A549 treated with AZD9567 at 1 μM for 4 hours (cell line): ENCODE measurements around the gene TSPY3. TPM values are rescaled to one million over a fixed set of nuclear protein-coding genes. Genes with fewer than 3 reads are reported as not detected.

Experiments used
- total RNA-seq: library from RNA; stranded (reverse); fragments of 200-300 nt; extraction: Qiagen RNA extraction; gene quantifications from 5 replicates; pipeline ENCODE4 v1.2.3, GENCODE V29; 2022; ENCODE audit not compliant: insufficient read depth

Gene TSPY3, protein sequence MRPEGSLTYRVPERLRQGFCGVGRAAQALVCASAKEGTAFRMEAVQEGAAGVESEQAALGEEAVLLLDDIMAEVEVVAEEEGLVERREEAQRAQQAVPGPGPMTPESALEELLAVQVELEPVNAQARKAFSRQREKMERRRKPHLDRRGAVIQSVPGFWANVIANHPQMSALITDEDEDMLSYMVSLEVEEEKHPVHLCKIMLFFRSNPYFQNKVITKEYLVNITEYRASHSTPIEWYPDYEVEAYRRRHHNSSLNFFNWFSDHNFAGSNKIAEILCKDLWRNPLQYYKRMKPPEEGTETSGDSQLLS
- total RNA-seq = not detected in 5 replicates

DNA sequence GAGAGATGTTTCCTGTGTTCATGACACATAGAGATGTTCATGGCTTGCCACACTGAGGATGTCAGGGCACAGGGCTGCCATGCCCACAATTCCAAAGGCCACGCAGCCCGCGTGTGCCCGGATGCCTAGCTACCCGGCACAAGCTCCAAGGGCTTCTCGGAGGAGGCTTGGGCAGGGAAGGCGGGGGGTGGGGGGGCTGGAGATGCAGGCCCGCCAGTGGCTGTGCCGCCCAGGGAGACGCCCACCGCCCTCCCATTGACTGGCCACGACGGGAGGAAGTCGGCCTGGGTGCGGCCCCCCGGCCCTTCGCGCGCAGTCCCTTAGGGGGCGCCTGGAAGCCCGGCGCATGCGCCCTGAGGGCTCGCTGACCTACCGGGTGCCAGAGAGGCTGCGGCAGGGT is at the start of gene TSPY3:
TSS of gene TSPY3 (plus strand) at position 301 of the 400 bp plus-strand sequence. CDS start at position 347, 46 bp downstream.

DNA sequence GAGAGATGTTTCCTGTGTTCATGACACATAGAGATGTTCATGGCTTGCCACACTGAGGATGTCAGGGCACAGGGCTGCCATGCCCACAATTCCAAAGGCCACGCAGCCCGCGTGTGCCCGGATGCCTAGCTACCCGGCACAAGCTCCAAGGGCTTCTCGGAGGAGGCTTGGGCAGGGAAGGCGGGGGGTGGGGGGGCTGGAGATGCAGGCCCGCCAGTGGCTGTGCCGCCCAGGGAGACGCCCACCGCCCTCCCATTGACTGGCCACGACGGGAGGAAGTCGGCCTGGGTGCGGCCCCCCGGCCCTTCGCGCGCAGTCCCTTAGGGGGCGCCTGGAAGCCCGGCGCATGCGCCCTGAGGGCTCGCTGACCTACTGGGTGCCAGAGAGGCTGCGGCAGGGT is 40.7 kb upstream of the TSPY3 start, which contains the start of gene TSPY8:
TSS of gene TSPY8 (plus strand) at position 301 of the 400 bp plus-strand sequence. CDS start at position 347, 46 bp downstream.

Other genes starting within 250 kb of the TSPY3 start
- not detected in 5 replicates for gene TSPY4, start 61.0 kb upstream of the TSPY3 start, total RNA-seq
- not detected in 5 replicates for gene TSPY8, start 40.6 kb upstream of the TSPY3 start, total RNA-seq
- gene TSPY1, start 68.5 kb downstream of the TSPY3 start, total RNA-seq = not detected in 5 replicates
- gene TSPY9, start 88.8 kb downstream of the TSPY3 start, total RNA-seq = not detected in 5 replicates
- not detected in 5 replicates for gene TSPY10, start 129.5 kb downstream of the TSPY3 start, total RNA-seq